Colonic mucosa (tissue), 4 donors: ENCODE measurements around the gene KIF7. TPM values are rescaled to one million over a fixed set of nuclear protein-coding genes. Genes with fewer than 3 reads are reported as not detected.

Source experiments
- DNase-seq: peaks from one replicate; pipeline ENCODE4 v3.0.0-alpha.2; 2020
- H3K27ac ChIP-seq: fragments of 200-600 bp; one replicate; pipeline ENCODE4 v1.8.0; 2021
- H3K27me3 ChIP-seq: fragments of 200-600 bp; one replicate; pipeline ENCODE4 v1.8.0; 2021
- H3K36me3 ChIP-seq: fragments of 200-600 bp; one replicate; pipeline ENCODE4 v1.8.0; 2021
- H3K4me1 ChIP-seq: fragments of 200-600 bp; one replicate; pipeline ENCODE4 v1.8.0; 2021; ENCODE audit warnings: mild to moderate bottlenecking
- H3K4me3 ChIP-seq: fragments of 200-600 bp; one replicate; pipeline ENCODE4 v1.8.0; 2021
- H3K9ac ChIP-seq, 2 donors: one replicate each; pipeline ENCODE4 v1.7.0; 2013; ENCODE audit warnings: control low read depth in 2 of 2, low read depth in 2 of 2, low read length in 2 of 2
- H3K9me3 ChIP-seq: fragments of 200-600 bp; one replicate; pipeline ENCODE4 v1.8.0; 2021
- CTCF ChIP-seq: fragments of 200-600 bp; IDR thresholded peaks from one replicate; pipeline ENCODE4 v1.8.0; 2022; ENCODE audit warnings: antibody characterized with exemption, mild to moderate bottlenecking
- intact Hi-C: fragments of 100-400 bp; cut with DNase I; formaldehyde crosslinking; loops from one replicate; pipeline ENCODE4 v1.14.1; 2022
- total RNA-seq, 2 donors: library from RNA; stranded (reverse); fragmentation: NEBNext Ultra II Directional in 1 of 2; extraction: Animal tissue kit (Norgen Biotek cat#: 25700) in 1 of 2; gene quantifications; one replicate each; pipeline ENCODE4 v1.2.1, GENCODE V29; 2021
- donor health status: healthy.
- donor health status: DM: no; HTN: no; CAD: no.
- donor health status: DM: no; HTN: no; CAD: no.

The KIF7 gene
- total RNA-seq, 2 donors from 2014 or later: 1.1 to 1.2 TPM

GRCh38 chr15:89629829-89630228 is 25.4 kb downstream of the KIF7 start:
- no peak for DNase-seq
- Histone ChIP-seq H3K9me3 (no peaks in the 10 kb centered on the region), H3K27me3 (no peaks in the 10 kb centered on the region), H3K27ac (no peak overlapping the region), H3K36me3 (no peaks in the 10 kb centered on the region), H3K9ac (no peak overlapping the region), H3K4me3 (no peak overlapping the region), H3K4me1 (no peaks in the 10 kb centered on the region)
- intact Hi-C loops: no loop called here
- TF ChIP-seq CTCF: no peak

DNA sequence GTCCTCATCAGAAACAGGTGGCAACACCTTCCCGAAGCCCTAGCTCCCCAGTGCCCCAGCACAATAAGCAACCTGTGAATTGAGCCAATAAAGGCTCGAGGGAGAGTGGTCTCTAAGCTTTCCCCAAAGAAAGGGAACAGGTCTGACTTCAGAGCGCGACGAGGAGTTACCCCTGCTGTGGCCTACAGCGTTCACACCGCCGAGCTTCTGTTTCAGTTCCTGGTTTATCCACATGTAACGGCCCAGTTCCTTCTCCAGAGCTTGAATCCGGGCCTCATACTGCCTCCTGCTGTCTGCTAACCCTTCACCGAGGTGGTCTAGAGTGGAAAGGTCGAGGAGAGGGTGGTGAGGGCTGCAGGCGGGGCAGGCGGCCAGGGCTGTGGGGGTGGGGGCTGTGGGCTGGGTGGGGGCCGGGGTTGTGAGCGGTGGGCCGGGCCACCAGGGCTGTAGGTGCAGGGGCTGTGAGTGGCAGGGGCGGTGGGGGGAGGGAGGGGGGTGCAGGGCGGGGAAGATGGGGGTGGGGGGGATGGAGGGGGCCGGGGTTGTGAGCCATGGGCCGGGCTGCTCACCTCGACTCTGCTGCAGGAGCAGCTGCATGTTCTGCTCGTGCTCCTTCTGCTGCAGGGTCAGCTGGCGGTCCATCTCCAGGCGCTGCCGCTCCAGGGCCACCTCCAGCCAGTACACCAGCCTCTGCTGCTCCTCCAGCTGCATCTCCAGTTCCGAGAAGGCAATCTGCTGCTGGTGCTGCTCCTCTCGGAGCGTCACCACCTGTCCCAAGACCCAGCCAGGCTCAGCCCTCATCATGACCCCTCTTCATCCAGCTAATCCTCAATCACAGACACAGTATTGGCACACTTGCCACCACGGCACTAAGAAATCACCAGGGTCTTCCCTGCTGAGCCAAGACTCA is 26.2 kb downstream of the KIF7 start:
- intact Hi-C loops: no loop called here

DNA sequence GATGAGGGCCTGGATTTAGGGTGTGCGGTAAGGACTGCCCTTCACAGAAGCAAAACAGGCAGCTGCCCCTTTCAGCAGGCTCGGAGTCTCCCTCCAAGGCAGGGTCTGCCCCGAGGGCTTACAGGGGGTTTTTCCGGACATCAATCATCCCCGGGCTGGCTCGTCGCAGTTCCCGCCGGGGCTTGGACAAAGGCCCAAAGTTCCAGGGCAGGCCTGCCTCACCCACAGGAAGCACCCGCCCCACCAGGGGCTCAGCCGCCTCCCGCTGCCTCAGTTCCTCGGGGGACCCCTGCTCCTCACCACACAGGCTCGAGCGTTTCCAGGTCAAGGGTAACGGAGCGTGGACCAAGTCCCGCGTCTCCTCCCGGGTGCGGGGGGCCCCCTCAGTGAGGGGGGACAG is 27.0 kb downstream of the KIF7 start:
- no peak for DNase-seq
- H3K27me3 ChIP-seq: no peaks in the 10 kb centered on the region
- no peak overlapping the region for H3K4me3 ChIP-seq
- H3K9me3 ChIP-seq: no peaks in the 10 kb centered on the region
- H3K9ac ChIP-seq: no peak overlapping the region
- no peaks in the 10 kb centered on the region for H3K4me1 ChIP-seq
- H3K36me3 ChIP-seq: no peaks in the 10 kb centered on the region
- intact Hi-C loops: no loop called here
- no peak for TF ChIP-seq CTCF
- no peak overlapping the region for H3K27ac ChIP-seq

More for the DNA sequence above, 26.2 kb downstream of the KIF7 start:
- Histone ChIP-seq H3K36me3 (no peaks in the 10 kb centered on the region), H3K9ac (no peak overlapping the region), H3K9me3 (no peaks in the 10 kb centered on the region), H3K27me3 (no peaks in the 10 kb centered on the region), H3K4me1 (no peaks in the 10 kb centered on the region), H3K4me3 (no peak overlapping the region), H3K27ac (no peak overlapping the region)
- no peak for TF ChIP-seq CTCF
- no peak for DNase-seq

GRCh38 chr15:89627256-89627970 is 27.9 kb downstream of the KIF7 start:
- Histone ChIP-seq H3K36me3 (no peaks in the 10 kb centered on the region), H3K9ac (no peak overlapping the region), H3K27ac (no peak overlapping the region), H3K4me1 (no peaks in the 10 kb centered on the region), H3K27me3 (no peaks in the 10 kb centered on the region), H3K4me3 (no peak overlapping the region), H3K9me3 (no peaks in the 10 kb centered on the region)
- no peak for DNase-seq
- no peak for TF ChIP-seq CTCF
- intact Hi-C loops: no loop called here

DNA sequence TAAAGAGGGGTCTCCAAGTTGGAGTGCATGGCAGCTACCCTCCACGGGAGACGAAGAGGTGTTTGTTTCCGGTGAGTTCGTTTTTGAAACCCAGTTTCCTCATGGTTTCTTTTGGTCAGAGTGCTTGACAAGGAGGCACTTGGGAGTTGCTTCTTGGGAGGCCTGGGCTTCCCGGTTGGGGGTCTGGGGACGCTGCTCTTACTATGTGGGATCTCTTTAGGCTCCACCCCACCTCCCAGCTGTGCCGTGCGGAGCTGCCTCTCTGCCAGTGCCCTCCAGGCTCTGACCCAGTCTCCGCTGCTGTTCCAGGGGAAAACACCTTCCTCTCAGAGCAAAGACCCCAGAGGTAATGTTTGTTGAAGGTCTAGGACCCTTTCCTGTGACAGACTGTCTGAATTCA is 29.6 kb downstream of the KIF7 start:
- no peaks in the 10 kb centered on the region for H3K9me3 ChIP-seq
- intact Hi-C loops: no loop called here
- no peaks in the 10 kb centered on the region for H3K4me1 ChIP-seq
- no peak overlapping the region for H3K9ac ChIP-seq
- H3K27me3 ChIP-seq: no peaks in the 10 kb centered on the region
- no peak for DNase-seq
- H3K27ac ChIP-seq: no peak overlapping the region
- TF ChIP-seq CTCF: no peak
- H3K36me3 ChIP-seq: no peaks in the 10 kb centered on the region
- no peak overlapping the region for H3K4me3 ChIP-seq
